Measurements from ENCODE around the gene SHANK3.

The SHANK3 gene

GRCh38 chr22:50714631-50715179 lies 42.1 kb downstream of the SHANK3 start:
- no peak for DNase-seq

GRCh38 chr22:50715250-50715649 lies 42.6 kb downstream of the SHANK3 start:
- DNase-seq, result no peak

- DNase-seq, result no peak
These were observed 43.2 kb downstream of the SHANK3 start for GRCh38 chr22:50715776-50716175.

GRCh38 chr22:50716290-50717024 lies 43.8 kb downstream of the SHANK3 start:
- no peak for DNase-seq

GRCh38 chr22:50717709-50718351 lies 45.2 kb downstream of the SHANK3 start:
- DNase-seq, result no peak

- DNase-seq, result no peak
These were observed 45.7 kb downstream of the SHANK3 start for GRCh38 chr22:50718352-50718709.

GRCh38 chr22:50719814-50720300 lies 47.2 kb downstream of the SHANK3 start:
- DNase-seq, result no peak

GRCh38 chr22:50720301-50721256 lies 48.0 kb downstream of the SHANK3 start:
- no peak for DNase-seq

GRCh38 chr22:50721257-50721844 lies 48.7 kb downstream of the SHANK3 start:
- DNase-seq, result no peak

GRCh38 chr22:50722048-50722701 lies 49.6 kb downstream of the SHANK3 start:
- DNase-seq, result no peak

Measured in T-helper 2 cell (primary cell).